ENCODE measurements around the gene FXYD4.
"Not testable (repeated sequence)": the region's sequence is repeated elsewhere in the genome, so short reads cannot be mapped to it uniquely, and the experiment has no call there.

Gene FXYD4

GRCh38 chr10:43417950-43418768 lies 46.7 kb downstream of the FXYD4 start:
- DNase-seq (ENCODE audit: low read depth, low spot score): no peak

DNA sequence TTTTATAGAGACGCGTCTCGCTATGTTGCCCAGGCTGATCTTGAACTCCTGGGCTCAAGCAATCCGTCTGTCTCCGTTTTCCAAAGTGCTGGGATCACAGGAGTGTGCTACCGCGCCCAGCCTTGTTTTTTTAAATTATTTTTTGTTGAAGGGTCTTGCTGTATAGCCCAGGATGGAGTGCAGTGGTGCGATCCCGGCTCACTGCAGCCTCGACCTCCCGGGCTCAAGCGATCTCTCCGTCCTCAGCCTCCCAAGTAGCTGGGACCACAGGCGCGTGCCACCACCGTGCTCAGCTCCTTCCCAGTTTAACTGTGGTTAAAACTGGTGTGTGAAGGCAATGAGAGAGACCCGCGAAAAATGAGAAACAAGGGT lies 48.5 kb downstream of the FXYD4 start:
- DNase-seq (ENCODE audit: low read depth, low spot score): no peak

- no peak for DNase-seq (ENCODE audit: low read depth, low spot score)
Observed at GRCh38 chr10:43420369-43421200, 49.1 kb downstream of the FXYD4 start.

- no peak for DNase-seq (ENCODE audit: low read depth, low spot score)
Observed at GRCh38 chr10:43421201-43421507, 49.7 kb downstream of the FXYD4 start.

- DNase-seq (ENCODE audit: low read depth, low spot score): no peak
Observed at GRCh38 chr10:43421519-43421918, 50.1 kb downstream of the FXYD4 start.

- DNase-seq (ENCODE audit: low read depth, low spot score): not testable (repeated sequence)
Observed at GRCh38 chr10:43421944-43422343, 50.5 kb downstream of the FXYD4 start.

GRCh38 chr10:43424416-43424815 lies 53.0 kb downstream of the FXYD4 start:
- no peak for DNase-seq (ENCODE audit: low read depth, low spot score)
